ENCODE data around the gene CBX2.

CBX2 gene

GRCh38 chr17:79814974-79815835 is 37.3 kb downstream of the CBX2 start:
- Histone ChIP-seq H2AFZ (ENCODE audit: low read depth) (no peak overlapping the region), H3K4me1 (ENCODE audit: low read depth, poor library complexity, severe bottlenecking) (peaks cover 30% of the 10 kb centered on the region), H3K36me3 (ENCODE audit: insufficient read depth) (no peaks in the 10 kb centered on the region), H3K79me2 (ENCODE audit: insufficient read depth, low read depth) (no peaks in the 10 kb centered on the region), H4K20me1 (ENCODE audit: insufficient read depth) (no peaks in the 10 kb centered on the region), H3K9ac (no peak overlapping the region), H3K4me3 (IDR thresholded peaks at IDR 0.05; ENCODE audit: insufficient read depth, low read depth, low read length) (no peak overlapping the region), H3K27me3 (ENCODE audit: insufficient read depth, low read depth) (peaks cover 34% of the 10 kb centered on the region), H3K27ac (no peak overlapping the region), H3K4me2 (no peak overlapping the region)
- TF ChIP-seq CTCF (conservative IDR thresholded peaks at IDR 0.05; ENCODE audit: low read depth, low read length): no peak

- H3K27me3 ChIP-seq (ENCODE audit: insufficient read depth, low read depth): peaks cover 28% of the 10 kb centered on the region
- no peaks in the 10 kb centered on the region for H4K20me1 ChIP-seq (ENCODE audit: insufficient read depth)
- no peaks in the 10 kb centered on the region for H3K36me3 ChIP-seq (ENCODE audit: insufficient read depth)
- no peak for TF ChIP-seq CTCF (conservative IDR thresholded peaks at IDR 0.05; ENCODE audit: low read depth, low read length)
- H3K4me3 ChIP-seq (IDR thresholded peaks at IDR 0.05; ENCODE audit: insufficient read depth, low read depth, low read length): no peak overlapping the region
- H3K79me2 ChIP-seq (ENCODE audit: insufficient read depth, low read depth): no peaks in the 10 kb centered on the region
- H3K27ac ChIP-seq: no peak overlapping the region
- H3K9ac ChIP-seq: no peak overlapping the region
- H2AFZ ChIP-seq (ENCODE audit: low read depth): no peak overlapping the region
- no peak overlapping the region for H3K4me2 ChIP-seq
- H3K4me1 ChIP-seq (ENCODE audit: low read depth, poor library complexity, severe bottlenecking): peaks cover 24% of the 10 kb centered on the region
Observed at GRCh38 chr17:79815836-79816461, 38.0 kb downstream of the CBX2 start.

GRCh38 chr17:79818026-79818758 is 40.2 kb downstream of the CBX2 start:
- H3K4me1 ChIP-seq (ENCODE audit: low read depth, poor library complexity, severe bottlenecking): peaks cover 5% of the 10 kb centered on the region
- TF ChIP-seq CTCF (conservative IDR thresholded peaks at IDR 0.05; ENCODE audit: low read depth, low read length): no peak
- H3K79me2 ChIP-seq (ENCODE audit: insufficient read depth, low read depth): no peaks in the 10 kb centered on the region
- no peaks in the 10 kb centered on the region for H4K20me1 ChIP-seq (ENCODE audit: insufficient read depth)
- H2AFZ ChIP-seq (ENCODE audit: low read depth): no peak overlapping the region
- H3K4me3 ChIP-seq (IDR thresholded peaks at IDR 0.05; ENCODE audit: insufficient read depth, low read depth, low read length): no peak overlapping the region
- no peaks in the 10 kb centered on the region for H3K36me3 ChIP-seq (ENCODE audit: insufficient read depth)
- no peak overlapping the region for H3K27ac ChIP-seq
- H3K27me3 ChIP-seq (ENCODE audit: insufficient read depth, low read depth): peaks cover 11% of the 10 kb centered on the region; the same call in 1 of the 2 replicates
- H3K4me2 ChIP-seq: no peak overlapping the region
- H3K9ac ChIP-seq: no peak overlapping the region

- no peak overlapping the region for H3K4me3 ChIP-seq (IDR thresholded peaks at IDR 0.05; ENCODE audit: insufficient read depth, low read depth, low read length)
- no peaks in the 10 kb centered on the region for H3K36me3 ChIP-seq (ENCODE audit: insufficient read depth)
- peaks cover 11% of the 10 kb centered on the region; the same call in 1 of the 2 replicates for H3K27me3 ChIP-seq (ENCODE audit: insufficient read depth, low read depth)
- no peak overlapping the region for H2AFZ ChIP-seq (ENCODE audit: low read depth)
- H3K4me1 ChIP-seq (ENCODE audit: low read depth, poor library complexity, severe bottlenecking): peaks cover 5% of the 10 kb centered on the region
- no peaks in the 10 kb centered on the region for H4K20me1 ChIP-seq (ENCODE audit: insufficient read depth)
- no peaks in the 10 kb centered on the region for H3K79me2 ChIP-seq (ENCODE audit: insufficient read depth, low read depth)
- TF ChIP-seq CTCF (conservative IDR thresholded peaks at IDR 0.05; ENCODE audit: low read depth, low read length): no peak
- H3K9ac ChIP-seq: no peak overlapping the region
- H3K4me2 ChIP-seq: no peak overlapping the region
- H3K27ac ChIP-seq: no peak overlapping the region
Observed at GRCh38 chr17:79819085-79819484, 41.1 kb downstream of the CBX2 start.
